ENCODE results near the gene CCND1.

GRCh38 chr11:69592986-69593650 lies 47.8 kb upstream of the CCND1 start:
- TF ChIP-seq CTCF (IDR thresholded peaks at IDR 0.05) (no peak), POLR2A (IDR thresholded peaks at IDR 0.05) (no peak)

Measured in right lobe of liver (tissue), 4 donors.